Urothelium cell line (cell line): ENCODE results near the gene CYP46A1.
"Not testable (repeated sequence)": the region's sequence is repeated elsewhere in the genome, so short reads cannot be mapped to it uniquely, and the experiment has no call there.

Source experiments
- DNase-seq: peaks from one replicate; pipeline ENCODE4 v3.0.0; 2011; ENCODE audit warnings: low spot score, mixed read lengths
- FAIRE-seq: peaks from 2 replicates; lab custom pipeline; 2011; peaks lifted over from hg19 to GRCh38; lab: Jason Lieb, UNC

The CYP46A1 gene

DNA sequence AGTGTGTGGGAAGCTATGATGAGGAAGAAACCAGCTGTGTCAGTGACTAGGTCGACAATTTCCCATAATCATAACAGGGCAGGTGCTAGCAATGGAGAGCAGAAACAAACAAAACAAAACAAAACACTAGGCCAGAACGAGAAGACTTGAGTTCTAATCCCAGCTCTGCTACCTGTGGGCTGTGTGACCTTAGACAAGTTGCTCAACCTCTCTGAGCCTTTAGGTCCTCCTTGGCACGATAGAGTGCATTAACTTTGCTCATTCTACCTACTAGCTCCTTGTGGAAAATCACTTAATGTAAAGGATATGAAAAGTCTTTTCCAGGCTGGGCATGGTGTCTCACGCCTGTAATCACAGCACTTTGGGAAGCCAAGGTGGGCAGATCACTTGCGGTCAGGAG lies 27.9 kb upstream of the CYP46A1 start:
- FAIRE-seq: no peak
- DNase-seq: no peak

DNA sequence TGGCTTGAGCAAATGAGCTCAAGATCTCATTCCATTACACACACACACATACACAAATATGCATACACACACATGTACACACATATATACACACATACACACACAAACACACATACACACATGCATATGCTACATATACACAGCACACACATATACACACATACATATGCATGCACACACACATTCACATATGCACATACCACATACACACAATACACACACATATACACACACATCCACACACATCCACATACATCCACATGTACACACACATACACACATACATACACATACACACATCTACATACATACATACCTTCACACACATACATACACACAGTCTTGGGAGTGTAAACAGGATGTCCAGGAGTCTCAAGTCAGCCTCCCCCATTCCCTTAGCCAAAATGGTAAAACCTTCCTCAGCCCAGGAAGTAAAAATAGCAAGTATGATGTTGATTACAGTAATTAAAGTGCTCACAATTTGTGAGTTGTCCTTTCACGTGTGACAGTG lies 26.4 kb upstream of the CYP46A1 start:
- DNase-seq (no peak), FAIRE-seq (peak; percentile 94)

DNA sequence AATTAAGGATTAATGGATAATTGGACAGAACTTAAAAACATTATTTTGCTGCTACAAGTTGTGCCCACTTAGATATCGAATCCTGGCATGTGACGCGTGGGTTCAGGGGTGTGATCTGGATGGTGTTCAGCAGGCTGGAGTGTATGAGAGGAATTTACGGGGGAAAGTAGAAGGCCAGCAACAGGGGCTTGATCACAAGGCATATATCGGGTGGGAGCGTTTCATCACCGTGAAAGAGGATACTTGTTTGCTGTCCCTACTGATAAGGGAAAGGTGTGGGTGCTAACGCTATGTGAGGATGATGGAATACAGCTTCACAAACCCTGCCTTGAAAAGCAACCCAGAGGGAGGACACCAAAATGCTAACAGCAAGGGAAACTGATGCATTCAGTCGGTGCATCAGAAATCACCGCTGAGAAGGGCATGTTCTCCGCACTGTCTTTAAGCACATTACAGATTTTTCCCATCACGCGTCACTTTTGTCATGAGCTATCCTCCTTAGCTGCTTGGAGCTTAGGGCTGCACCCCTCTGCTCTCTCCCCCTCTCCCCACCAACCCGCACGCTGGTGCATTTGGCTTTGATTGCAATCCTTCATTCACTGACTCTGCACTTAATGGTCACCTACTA lies 25.8 kb upstream of the CYP46A1 start:
- FAIRE-seq: no peak
- no peak for DNase-seq

DNA sequence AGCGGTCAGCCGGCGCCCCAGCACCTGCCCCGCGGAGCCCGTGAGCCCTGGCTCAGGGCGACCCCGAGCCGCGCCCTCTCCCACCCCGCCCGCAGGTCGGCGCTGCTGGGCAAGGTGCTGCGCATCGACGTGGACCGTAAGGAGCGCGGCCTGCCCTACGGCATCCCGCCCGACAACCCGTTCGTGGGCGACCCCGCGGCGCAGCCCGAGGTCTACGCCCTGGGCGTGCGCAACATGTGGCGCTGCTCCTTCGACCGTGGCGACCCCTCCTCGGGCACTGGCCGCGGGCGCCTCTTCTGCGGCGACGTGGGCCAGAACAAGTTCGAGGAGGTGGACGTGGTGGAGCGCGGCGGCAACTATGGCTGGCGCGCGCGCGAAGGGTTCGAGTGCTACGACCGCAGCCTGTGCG lies 24.8 kb upstream of the CYP46A1 start:
- FAIRE-seq: no peak

DNA sequence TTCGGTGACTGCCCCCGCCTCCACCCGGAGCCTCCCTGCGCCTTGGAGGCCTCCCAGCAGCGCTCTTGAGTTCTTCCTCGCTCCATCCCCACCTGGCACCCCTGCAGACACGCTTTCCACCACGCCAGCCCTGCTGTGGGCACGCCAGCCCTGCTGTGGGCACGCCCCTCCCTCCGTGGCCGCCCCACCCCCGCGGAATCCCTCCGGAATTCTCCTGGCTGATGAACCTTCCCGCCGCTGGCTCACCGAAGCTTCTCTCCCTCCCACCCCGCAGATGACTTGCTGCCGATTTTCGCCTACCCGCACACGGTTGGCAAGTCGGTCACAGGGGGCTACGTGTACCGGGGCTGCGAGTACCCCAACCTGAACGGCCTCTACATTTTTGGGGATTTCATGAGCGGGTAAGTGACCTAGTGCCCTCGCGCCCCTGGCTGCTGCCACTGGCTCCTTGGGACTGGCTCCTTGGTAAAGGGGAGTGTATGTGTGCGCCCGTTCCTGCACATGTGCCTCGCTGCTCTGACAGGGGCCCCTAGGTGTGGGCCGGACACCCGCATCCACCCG lies 24.0 kb upstream of the CYP46A1 start:
- DNase-seq: no peak
- no peak for FAIRE-seq

More for the DNA sequence above, 24.8 kb upstream of the CYP46A1 start:
- DNase-seq: no peak

DNA sequence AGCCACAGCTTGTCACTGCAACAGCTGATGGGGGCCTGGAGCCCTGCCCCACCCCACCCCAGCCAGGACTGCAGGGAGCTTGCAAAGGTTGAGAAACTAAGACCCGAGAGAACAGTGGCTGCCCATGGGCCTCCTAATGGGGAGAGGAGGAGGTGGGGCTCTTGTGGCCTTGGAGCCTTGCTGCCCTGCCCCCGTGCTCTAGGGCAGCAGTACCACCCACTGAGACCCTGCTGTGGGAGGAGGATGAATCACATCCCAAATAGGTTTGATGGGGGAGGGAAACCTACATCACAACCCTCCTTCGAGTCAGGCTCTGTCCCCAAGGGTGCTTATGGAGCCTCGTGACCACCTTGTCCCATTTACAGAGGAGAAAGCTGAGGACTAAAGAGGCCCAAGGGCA lies 23.3 kb upstream of the CYP46A1 start:
- FAIRE-seq (no peak), DNase-seq (peak; percentile 12)

DNA sequence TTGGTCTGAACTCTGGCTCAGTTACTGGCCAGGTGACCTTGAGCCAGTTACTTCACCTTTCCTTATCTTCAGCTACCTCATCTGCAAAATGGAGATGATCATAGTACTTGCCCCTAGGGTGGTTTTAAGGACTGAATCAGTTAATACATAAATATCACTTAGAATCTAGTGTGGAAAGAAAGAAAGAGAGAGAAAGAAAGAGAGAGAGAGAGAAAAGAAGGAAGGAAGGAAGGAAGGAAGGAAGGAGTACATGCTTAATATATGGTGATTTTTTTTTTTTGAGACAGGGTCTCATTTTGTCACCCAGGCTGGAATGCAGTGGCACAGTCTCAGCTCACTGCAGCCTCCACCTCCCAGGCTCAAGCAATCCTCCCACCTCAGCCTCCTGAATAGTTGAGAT lies 22.9 kb upstream of the CYP46A1 start:
- DNase-seq, FAIRE-seq: not testable (repeated sequence)

DNA sequence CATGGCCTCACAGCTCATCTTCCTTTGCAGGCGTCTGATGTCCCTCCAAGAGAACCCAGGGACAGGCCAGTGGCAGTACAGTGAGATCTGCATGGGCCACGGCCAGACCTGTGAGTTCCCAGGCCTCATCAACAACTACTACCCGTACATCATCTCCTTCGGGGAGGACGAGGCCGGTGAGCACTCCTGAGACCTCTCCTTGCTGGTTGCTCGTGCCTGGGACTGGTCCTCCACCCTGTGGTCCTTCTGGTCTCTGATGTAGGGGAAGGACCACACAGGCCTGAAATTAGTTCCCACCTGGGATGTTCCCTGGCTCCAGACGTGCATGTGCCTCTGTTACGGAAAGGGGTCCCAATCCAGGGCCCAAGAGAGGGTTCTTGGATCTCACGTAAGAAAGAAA lies 21.3 kb upstream of the CYP46A1 start:
- FAIRE-seq (no peak), DNase-seq (no peak)

DNA sequence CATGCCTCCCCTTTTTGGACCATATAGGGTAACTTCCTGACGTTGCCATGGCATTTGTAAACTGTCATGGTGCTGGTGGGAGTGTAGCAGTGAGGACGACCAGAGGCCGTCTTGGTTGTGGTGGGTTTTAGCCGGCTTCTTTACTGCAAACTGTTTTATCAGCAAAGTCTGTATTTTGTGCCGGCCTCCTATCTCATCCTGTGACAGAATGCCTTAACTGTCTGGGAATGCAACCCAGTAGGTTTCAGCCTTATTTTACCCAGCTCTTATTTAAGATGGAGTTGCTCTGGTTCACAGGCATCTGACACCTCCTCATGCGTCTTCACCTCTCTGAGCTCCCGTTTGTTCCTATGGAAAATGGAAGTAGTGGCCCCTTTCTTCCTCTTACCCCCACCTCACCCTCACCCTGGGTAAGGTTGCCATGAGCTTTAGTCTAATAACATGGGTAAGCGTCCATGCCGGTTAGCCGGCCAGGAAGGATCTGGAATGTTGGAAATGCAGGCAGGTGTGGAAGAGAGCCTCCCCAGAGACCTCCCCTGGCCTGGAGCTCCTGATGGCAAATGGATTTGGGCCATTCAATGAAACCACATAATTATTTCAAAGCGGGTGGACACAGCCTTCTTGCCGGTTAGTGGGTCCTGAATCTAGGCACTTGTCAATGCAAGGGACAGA lies 20.6 kb upstream of the CYP46A1 start:
- DNase-seq (no peak), FAIRE-seq (no peak)

DNA sequence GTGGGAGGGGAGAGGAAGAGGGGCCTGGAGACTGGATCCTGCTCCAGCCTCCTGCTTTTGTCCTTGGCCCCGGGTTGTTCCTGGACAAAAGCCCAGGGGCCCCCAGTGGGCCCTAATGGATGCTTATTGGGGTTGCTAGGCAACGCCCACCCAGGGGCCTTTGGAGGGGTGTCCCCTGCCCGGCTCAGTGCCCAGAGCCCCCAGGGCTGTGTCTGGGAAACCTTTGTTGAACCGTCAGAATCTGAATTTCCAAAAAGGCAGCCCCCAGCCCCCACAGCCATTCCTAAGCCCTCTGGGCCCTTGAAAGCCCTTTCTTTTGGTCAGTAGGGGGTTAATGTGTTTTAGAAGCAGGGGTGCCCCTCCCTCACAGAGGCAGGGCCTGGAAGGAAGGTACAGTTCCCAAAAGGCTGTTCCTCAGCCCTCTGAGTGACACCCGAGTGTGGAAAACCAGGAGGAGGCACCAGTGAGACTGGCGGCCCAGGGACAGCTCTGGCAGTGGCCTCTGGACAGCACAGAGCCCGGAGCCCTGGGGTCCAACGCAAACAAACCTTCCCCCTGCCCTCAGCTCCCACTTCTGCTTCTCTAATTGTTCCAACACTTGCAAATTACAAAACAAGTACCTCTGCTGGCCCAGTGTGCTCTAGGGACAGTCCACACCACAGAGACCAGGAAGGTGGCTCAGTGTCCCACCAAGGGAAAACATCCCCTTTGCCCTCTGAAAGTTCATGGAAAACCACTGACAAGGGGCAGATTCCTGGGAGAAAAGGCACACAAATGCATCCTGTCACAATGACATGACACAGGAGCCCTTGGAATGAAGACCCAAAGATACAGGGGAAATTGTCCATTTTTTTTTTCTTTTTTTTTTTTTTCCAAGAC lies 19.8 kb upstream of the CYP46A1 start:
- FAIRE-seq: no peak

DNA sequence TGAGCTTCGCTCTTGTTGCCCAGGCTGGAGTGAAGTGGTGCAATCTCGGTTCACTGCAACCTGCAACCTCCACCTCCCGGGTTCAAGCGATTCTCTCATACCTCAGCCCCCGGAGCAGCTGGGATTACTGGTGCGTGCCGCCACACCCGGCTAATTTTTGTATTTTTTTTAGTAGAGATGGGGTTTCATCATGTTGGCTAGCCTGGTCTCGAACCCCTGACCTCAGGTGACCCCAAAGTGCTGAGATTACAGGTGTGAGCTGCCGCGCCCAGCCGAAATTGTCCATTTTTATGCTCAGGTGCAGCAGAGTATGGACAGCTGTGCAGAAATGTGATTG lies 19.2 kb upstream of the CYP46A1 start:
- DNase-seq (no peak), FAIRE-seq (no peak)

More for the DNA sequence above, 19.8 kb upstream of the CYP46A1 start:
- no peak for DNase-seq

DNA sequence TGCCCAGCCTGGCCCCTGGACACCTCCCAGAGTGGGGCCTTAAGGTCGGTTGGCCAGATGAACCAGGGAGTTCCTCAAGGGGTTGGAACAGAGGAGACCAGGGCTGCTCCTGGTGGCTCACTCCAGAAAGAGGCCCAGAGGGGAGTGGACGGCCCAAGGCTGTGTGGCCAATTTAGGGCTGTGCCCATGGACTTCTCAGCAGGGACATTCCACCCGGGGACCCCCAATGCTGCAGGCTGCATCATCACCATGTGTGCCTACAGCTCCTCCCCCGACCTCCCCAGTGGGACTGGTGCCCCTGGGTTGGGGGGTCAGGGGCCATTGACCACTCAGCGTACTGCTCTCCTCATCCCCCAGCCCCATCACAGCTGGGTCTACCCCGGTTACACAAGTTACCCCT lies 17.6 kb upstream of the CYP46A1 start:
- no peak for FAIRE-seq
- no peak for DNase-seq

DNA sequence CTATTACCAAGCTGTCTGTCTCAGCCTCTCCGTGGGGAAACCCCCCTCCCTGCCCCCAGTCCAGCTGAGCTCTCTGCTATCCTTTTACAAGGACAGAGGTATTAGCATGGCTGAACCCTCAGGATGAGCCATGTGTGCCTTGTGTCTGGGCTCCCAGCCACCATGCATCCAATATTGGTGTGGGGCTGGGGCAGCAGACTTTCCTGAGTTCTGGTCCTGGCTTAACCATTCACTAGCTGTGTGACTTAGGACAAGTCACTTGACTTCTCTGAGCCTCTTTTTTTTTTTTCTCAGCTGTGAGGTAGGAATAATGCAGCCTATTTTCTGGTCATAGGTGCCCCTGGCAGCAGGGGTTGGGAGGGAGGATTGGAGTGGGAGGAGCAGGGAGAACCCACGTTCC lies 17.1 kb upstream of the CYP46A1 start:
- DNase-seq: no peak
- no peak for FAIRE-seq

DNA sequence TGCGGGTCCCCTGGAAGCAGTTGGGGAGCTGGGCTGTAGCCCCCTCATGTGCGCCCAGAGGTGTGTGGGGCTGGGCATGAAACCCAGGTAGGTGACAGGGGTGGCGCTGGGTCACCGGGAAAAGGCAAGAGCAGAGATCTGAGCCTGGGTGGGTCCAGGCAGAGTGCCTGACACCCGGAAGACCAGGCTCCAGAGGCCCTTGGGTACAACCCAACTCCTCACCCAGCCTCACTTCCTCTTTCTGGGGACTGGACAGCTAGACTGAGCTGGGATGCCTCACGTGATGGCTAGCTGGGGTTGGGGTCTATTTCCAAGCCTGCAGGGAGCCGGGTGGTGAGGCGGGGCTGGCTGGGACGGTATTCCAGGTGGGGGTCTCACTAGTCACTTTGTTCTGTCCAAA lies 16.3 kb upstream of the CYP46A1 start:
- FAIRE-seq (no peak), DNase-seq (no peak)

DNA sequence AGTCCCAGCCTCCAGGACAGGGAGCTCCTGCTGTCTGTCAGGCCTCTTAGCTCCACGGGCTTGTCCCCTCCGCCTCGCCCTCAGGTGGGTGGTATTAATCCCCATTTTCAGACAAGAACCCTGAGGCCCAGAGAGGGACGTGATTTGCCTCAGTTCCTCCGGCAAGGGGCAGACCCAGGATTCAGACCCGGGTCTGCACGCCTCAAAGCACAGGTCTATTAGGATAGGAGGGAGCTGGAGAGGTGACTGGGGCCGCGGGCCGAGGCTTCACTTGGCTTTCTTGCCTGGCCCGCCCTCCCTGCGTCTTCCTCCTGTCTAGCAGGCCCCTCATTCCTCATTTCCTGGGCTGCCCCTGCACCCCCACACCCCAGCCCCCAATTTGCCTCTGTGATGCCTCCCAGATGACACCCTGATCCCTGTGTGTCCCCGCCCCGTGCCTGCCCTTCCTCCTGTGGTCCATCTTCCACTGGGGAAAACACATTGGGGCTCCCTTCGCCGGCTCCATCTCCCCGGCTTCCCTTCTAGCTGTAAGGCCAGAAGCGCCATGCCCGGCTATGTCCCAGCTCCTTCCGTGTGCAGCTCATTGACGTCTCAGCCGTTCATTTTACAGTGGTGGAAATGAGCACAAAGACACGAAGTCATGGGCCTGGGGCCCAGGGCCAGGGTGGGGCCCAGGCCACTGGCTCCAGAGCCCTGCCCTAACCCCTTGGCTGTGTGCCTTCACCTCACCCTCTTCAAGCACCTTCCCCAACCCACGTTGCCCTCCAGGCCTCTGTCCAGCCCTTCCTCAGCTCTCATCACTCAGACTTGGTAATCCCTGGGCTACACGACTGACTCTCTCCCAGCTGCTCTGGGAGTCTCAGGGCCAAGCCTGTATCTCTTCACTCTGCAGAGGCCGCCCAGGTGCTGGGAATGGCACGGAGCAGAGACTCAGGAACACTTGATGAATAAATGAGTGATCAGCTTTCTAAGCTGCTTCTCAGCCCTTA lies 15.5 kb upstream of the CYP46A1 start:
- no peak for FAIRE-seq
- no peak for DNase-seq

DNA sequence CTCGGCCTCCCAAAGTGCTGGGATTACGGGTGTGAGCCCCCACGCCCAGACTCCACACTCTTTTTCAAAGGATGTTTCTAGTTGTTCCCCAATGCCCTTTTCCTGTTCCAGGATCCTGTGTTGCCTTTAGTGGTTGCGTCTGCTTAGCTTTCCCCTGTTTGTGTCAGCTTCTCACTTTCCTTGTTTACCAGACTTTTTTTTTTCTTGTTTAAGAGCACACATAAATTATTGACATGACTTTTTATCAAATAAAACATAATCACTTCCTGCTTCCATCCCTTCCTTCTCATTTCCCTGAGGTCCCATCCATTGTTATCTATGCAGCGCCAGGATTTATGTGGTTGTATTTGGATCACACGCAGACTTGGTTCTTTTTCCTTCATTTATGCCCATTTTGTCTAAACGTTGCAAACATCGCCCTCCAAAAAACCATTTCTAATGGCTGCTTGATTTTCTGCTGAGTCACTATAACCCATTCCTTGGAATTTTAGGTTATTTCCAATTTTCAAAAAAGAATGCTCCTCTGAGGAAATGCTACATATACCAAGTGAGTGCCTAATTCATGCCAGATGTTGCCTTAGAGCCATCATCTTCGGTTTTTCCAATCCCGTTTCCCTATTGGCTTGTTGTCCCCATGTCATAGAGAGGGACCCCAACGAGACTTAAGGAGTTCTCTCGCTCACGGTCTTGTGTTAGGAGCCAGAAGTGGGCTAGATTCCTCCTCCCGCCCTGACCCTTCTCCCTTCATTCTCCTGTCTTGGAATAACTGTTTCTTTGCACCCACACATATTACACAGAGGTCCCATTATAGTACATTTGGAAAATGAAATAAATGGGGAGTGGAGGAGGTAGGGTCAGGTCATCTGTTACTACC lies 13.5 kb upstream of the CYP46A1 start:
- FAIRE-seq (no peak), DNase-seq (no peak)

DNA sequence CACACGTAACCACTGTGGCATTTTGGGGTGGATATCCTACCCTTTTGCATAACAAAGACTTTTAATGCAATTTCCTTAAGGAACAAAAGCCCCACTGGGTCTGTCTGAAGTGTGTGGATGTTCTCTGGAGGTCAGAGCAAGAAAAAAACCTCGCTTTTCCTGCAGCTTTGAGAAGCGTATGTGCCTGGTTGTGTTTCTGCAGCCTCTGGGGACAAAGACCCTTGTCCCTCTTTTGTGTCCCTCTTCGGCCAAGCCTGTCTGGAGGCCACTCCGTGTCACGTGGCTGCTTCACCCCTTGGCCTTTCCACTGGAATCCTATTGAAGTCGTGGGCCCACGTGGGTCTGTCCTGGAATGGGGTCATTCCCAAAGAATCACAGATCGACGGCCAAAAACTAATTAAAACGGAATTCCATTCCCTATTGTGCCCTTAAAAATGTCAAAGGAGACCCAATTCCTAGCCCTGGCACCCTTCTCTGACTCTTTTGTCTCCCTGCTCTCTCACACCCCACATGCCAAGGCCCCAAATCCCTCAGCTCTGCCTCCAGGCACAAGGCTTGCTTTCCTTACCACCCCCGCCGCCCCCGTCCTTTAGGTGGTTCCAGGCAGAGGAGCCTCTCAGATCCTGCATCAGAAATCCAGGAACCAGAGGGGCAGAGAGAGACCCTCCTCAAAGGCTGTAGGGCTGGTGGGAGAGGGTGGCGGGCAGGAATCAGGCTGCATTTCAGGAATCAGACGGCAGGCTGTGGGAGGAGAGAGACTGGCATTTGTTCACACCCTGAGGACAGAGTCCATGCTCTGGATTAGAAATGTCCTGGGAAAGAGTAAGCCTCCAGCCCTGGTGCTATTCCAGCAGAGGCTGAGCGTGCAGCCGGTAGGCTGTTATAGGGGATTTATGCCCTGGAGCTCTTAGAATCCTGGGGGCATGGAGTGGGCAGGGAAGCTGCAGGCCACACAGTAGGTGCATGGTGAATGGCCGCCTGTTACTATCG lies 12.6 kb upstream of the CYP46A1 start:
- FAIRE-seq (no peak), DNase-seq (no peak)
